ENCODE measurements around the gene CACNA1I. TPM values are rescaled to one million over a fixed set of nuclear protein-coding genes. Genes with fewer than 3 reads are reported as not detected.

Gene CACNA1I
- total and polyA plus RNA-seq, 7 donors = under 0.01 to 0.95 (median 0.15) TPM; not detected in 3

- intact Hi-C loops (cut with DNase I) = no loop called here
- TF ChIP-seq POLR2A (IDR thresholded peaks at IDR 0.05) (no peak), EP300 (IDR thresholded peaks at IDR 0.05) (no peak), CTCF (IDR thresholded peaks at IDR 0.05) (no peak), POLR2AphosphoS5 (IDR thresholded peaks at IDR 0.05) (no peak)
- Histone ChIP-seq H3K27me3 (peaks cover 0 to 17% (median 6%) of the 10 kb centered on the region in 3 donors), H3K9me3 (no peaks in the 10 kb centered on the region), H3K4me3 (no peak overlapping the region), H3K4me1 (no peaks in the 10 kb centered on the region), H3K36me3 (no peaks in the 10 kb centered on the region), H3K27ac (no peak overlapping the region)
- DNase-seq = no peak
- 92 to 93% methylated on average over 17 of the region's 17 CpGs for WGBS, 2 donors
Observed at GRCh38 chr22:39679652-39680051, 109.1 kb downstream of the CACNA1I start.

GRCh38 chr22:39680486-39680885, 109.9 kb downstream of the CACNA1I start:
- Histone ChIP-seq H3K36me3 (no peaks in the 10 kb centered on the region), H3K4me1 (peaks cover 0 to 3% (median under 1%) of the 10 kb centered on the region in 4 donors), H3K27ac (no peak overlapping the region), H3K9me3 (no peaks in the 10 kb centered on the region), H3K4me3 (no peak overlapping the region), H3K27me3 (peaks cover 8 to 25% (median 14%) of the 10 kb centered on the region in 3 donors)
- 88 to 90% methylated on average over 9 of the region's 9 CpGs for WGBS, 2 donors
- no peak for TF ChIP-seq POLR2AphosphoS5 (IDR thresholded peaks at IDR 0.05)
- TF ChIP-seq POLR2A (IDR thresholded peaks at IDR 0.05) = no peak
- no peak for TF ChIP-seq EP300 (IDR thresholded peaks at IDR 0.05)
- no peak for TF ChIP-seq CTCF (IDR thresholded peaks at IDR 0.05)
- intact Hi-C loops (cut with DNase I) = no loop called here
- DNase-seq = no peak

GRCh38 chr22:39681038-39681861, 110.7 kb downstream of the CACNA1I start:
- peaks cover 15 to 33% (median 21%) of the 10 kb centered on the region in 3 donors for H3K27me3 ChIP-seq
- no peak overlapping the region for H3K4me3 ChIP-seq
- WGBS, 2 donors = 85 to 92% methylated on average over 18 of the region's 18 CpGs
- no peaks in the 10 kb centered on the region for H3K9me3 ChIP-seq
- H3K4me1 ChIP-seq = peaks cover 0 to 8% (median 3%) of the 10 kb centered on the region in 4 donors
- TF ChIP-seq EP300 (IDR thresholded peaks at IDR 0.05) (no peak), POLR2AphosphoS5 (IDR thresholded peaks at IDR 0.05) (no peak), POLR2A (IDR thresholded peaks at IDR 0.05) (no peak), CTCF (IDR thresholded peaks at IDR 0.05) (no peak)
- intact Hi-C loops (cut with DNase I) = no loop called here
- DNase-seq = no peak
- no peak overlapping the region for H3K27ac ChIP-seq
- no peaks in the 10 kb centered on the region for H3K36me3 ChIP-seq

GRCh38 chr22:39682994-39683393, 112.4 kb downstream of the CACNA1I start:
- Histone ChIP-seq H3K4me1 (peaks cover 0 to 8% (median 3%) of the 10 kb centered on the region in 4 donors), H3K27me3 (peaks cover 16 to 51% (median 32%) of the 10 kb centered on the region in 3 donors), H3K36me3 (no peaks in the 10 kb centered on the region), H3K27ac (no peak overlapping the region), H3K9me3 (no peaks in the 10 kb centered on the region), H3K4me3 (no peak overlapping the region)
- DNase-seq = no peak
- TF ChIP-seq CTCF (IDR thresholded peaks at IDR 0.05) (no peak), EP300 (IDR thresholded peaks at IDR 0.05) (no peak), POLR2AphosphoS5 (IDR thresholded peaks at IDR 0.05) (no peak), POLR2A (IDR thresholded peaks at IDR 0.05) (no peak)
- intact Hi-C loops (cut with DNase I) = no loop called here
- WGBS, 2 donors = 70 to 82% methylated on average over 4 of the region's 4 CpGs

All from sigmoid colon (tissue), 7 donors.